GM12892 (cell line): ENCODE data around the gene MESD.

Experiments
- POLR2A ChIP-seq: IDR thresholded peaks from 2 replicates; pipeline ENCODE4 v1.6.1; 2011; ENCODE audit warnings: low read depth, low read length, control low read depth
- POLR2AphosphoS5 ChIP-seq: IDR thresholded peaks from 2 replicates; pipeline ENCODE4 v1.6.1; 2011; ENCODE audit warnings: low read depth, low read length, control low read depth

DNA sequence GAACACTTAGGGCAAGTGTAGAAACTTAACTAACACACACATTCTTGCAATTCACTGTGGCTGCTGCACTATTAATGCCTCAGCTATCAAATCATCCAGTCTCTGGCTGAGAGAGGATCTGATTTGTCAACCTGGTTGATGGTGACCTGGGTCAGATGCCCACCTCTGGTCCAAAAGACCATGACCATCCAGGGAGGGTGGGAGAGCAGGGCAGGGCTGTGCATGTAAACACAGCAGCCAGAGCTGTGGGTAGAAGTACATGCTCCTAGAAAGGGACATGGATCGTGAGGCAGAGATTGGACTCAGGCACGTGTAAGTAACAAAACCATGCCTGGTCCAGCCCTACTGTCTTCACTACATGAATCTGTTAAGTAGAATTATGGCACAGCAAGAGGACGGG lies 17.3 kb downstream of the MESD start:
- no peak for TF ChIP-seq POLR2A
- no peak for TF ChIP-seq POLR2AphosphoS5
